Heart left ventricle (tissue), 16 donors: ENCODE results near the gene FGD3. TPM values are rescaled to one million over a fixed set of nuclear protein-coding genes. Genes with fewer than 3 reads are reported as not detected.

Experiments used
- ATAC-seq, 4 donors: fragments of 200-7000 bp; cut with Tn5 transposase; one replicate each; pipeline ENCODE4 v1.9.1; 2020 to 2022; ENCODE audit warnings: moderate library complexity in 4 of 4, mild to moderate bottlenecking in 3 of 4, moderate number of reproducible peaks in 1 of 4
- DNase-seq, 5 donors: peaks; one replicate each; pipeline ENCODE4 v3.0.0-alpha.2; 2020
- H3K27ac ChIP-seq, 12 donors: fragments of 200-600 bp; sonication (generic) in 4 of 12; one replicate each; pipeline versions ENCODE4 v1.5.0 to v1.8.0; 2016 to 2022; ENCODE audit warnings: mild to moderate bottlenecking in 2 of 12
- H3K27me3 ChIP-seq, 9 donors: fragments of 200-600 bp; sonication (generic) in 2 of 9; one replicate each; pipeline versions ENCODE4 v1.5.1 to v1.8.0; 2016 to 2022; ENCODE audit warnings: mild to moderate bottlenecking in 3 of 9
- H3K36me3 ChIP-seq, 9 donors: fragments of 200-600 bp; sonication (generic) in 2 of 9; one replicate each; pipeline versions ENCODE4 v1.5.0 to v1.8.0; 2018 to 2022; ENCODE audit warnings: mild to moderate bottlenecking in 2 of 9
- H3K4me1 ChIP-seq, 12 donors: fragments of 200-600 bp; sonication (generic) in 4 of 12; one replicate each; pipeline versions ENCODE4 v1.5.0 to v1.8.0; 2016 to 2022; ENCODE audit warnings: mild to moderate bottlenecking in 3 of 12
- H3K4me3 ChIP-seq, 12 donors: fragments of 200-600 bp; sonication (generic) in 4 of 12; one replicate each; pipeline versions ENCODE4 v1.5.0 to v1.8.0; 2017 to 2022; ENCODE audit warnings: mild to moderate bottlenecking in 9 of 12, moderate library complexity in 4 of 12
- H3K9me3 ChIP-seq, 12 donors: fragments of 200-600 bp; sonication (generic) in 4 of 12; one replicate each; pipeline versions ENCODE4 v1.5.0 to v1.8.0; 2016 to 2022; ENCODE audit warnings: mild to moderate bottlenecking in 1 of 12
- CTCF ChIP-seq, 12 donors: fragments of 200-600 bp; sonication (generic) in 4 of 12; IDR thresholded peaks; one replicate each; pipeline versions ENCODE4 v1.5.0 to v1.8.0; 2018 to 2022; ENCODE audit warnings: antibody characterized with exemption in 12 of 12, mild to moderate bottlenecking in 5 of 12
- POLR2A ChIP-seq, 2 donors: fragments of 450-650 bp; IDR thresholded peaks; one replicate each; pipeline ENCODE4 v1.6.1; 2017; ENCODE audit warnings: antibody characterized with exemption in 2 of 2, mild to moderate bottlenecking in 2 of 2, moderate library complexity in 2 of 2
- WGBS, 4 donors: extraction: QIAGEN DNeasy Blood & Tissue Kit in 2 of 4; methylation state at CpG; one replicate each; pipeline versions ENCODE4 v1.1.5 to v1.1.7; 2013 to 2018; 5-methylcytosine and 5-hydroxymethylcytosine counted together
- intact Hi-C, 10 donors: fragments of 100-400 bp; cut with DNase I; formaldehyde crosslinking; loops; one replicate each; pipeline versions ENCODE4 v1.11.1 to v1.14.2; 2022
- polyA plus RNA-seq, 2 donors: library from polyadenylated mRNA; stranded (reverse); fragments of 200-250 nt; gene quantifications; one replicate each; pipeline ENCODE4 v1.2.3, GENCODE V29; 2013
- total RNA-seq, 9 donors: library from RNA; depleted of rRNA in 2 of 9; stranded (reverse); fragments of >200 nt in 2 of 9; fragmentation: NEBNext Ultra II Directional in 3 of 9; extraction: Animal tissue kit (Norgen Biotek cat#: 25700) in 3 of 9; gene quantifications; one replicate each; pipeline versions ENCODE4 v1.1.0 to v1.2.4, GENCODE V29; 2016 to 2023
- donor health status: ischemic (EF 13 %, LVEDD 7.1; RV severe dilation, severe dysfunction).
- donor health status: healthy with polysubstance abuse.
- donor health status: DM: no; HTN: yes; CAD: no.
- donor health status: DM: no; HTN: no; CAD: no.
- donor health status: ischemic (EF 25% LVEDD 6.9; RV normal size, moderate dysfunction).
- donor health status: ischemic (EF 25% LVEDD 5.7; RV mildly dilated, moderate dysfunction).
- donor health status: healthy.
- donor health status: DM: yes; HTN: yes; CAD: no.
- donor health status: ischemic (EF 35%, LVEDD 5.7; RV mildly dilated, moderate dysfunction).
- donor health status: nonischemic (EF 11% LVEDD 7.7; RV severe dilation, severe dysfunction).
- donor health status: DM: yes; HTN: yes; CAD: no.
- donor health status: PGD.
- donor health status: ischemic (EF 29% LVEDD 5.4; RV normal size, mild dysfunction).
- donor health status: nonischemic (EF 23%, LVEDD 6.1; RV moderate dilation, normal function).

The FGD3 gene
- total and polyA plus RNA-seq, 11 donors, result 1.2 to 11.2 (median 1.8) TPM

GRCh38 chr9:92950359-92950955 is 3.1 kb downstream of the FGD3 start:
- peaks cover 0 to 59% (median 26%) of the 10 kb centered on the region in 9 donors for H3K27me3 ChIP-seq
- ATAC-seq (no peak), DNase-seq (no peak)
- 77 to 79% (median 78%) methylated on average over 11 of the region's 11 CpGs for WGBS, 4 donors
- H3K4me1 ChIP-seq, result peaks cover 0 to 35% (median 10%) of the 10 kb centered on the region in 12 donors
- H3K36me3 ChIP-seq, result no peaks in the 10 kb centered on the region
- no peak for TF ChIP-seq POLR2A (IDR thresholded peaks at IDR 0.05)
- H3K27ac ChIP-seq, result no peak overlapping the region
- intact Hi-C loops, result loop anchor here in 3 of 10 donors (10.0 kb wide), 3 partner anchors 76 to 354 kb away; partner anchors contain the start of gene ZNF484 (in 1 of the 3)
- H3K9me3 ChIP-seq, result no peaks in the 10 kb centered on the region
- no peak overlapping the region for H3K4me3 ChIP-seq

- ATAC-seq, result peak in 1 of 4 donors; percentile 41
- Histone ChIP-seq H3K27ac (peak overlapping the region; percentile 36 to 80 (median 66)), H3K27me3 (peaks cover 0 to 61% (median 14%) of the 10 kb centered on the region in 9 donors), H3K9me3 (no peaks in the 10 kb centered on the region), H3K36me3 (no peaks in the 10 kb centered on the region), H3K4me3 (peak overlapping the region in 1 of 12 donors; percentile 35), H3K4me1 (peaks cover 0 to 30% (median 9%) of the 10 kb centered on the region in 12 donors)
- intact Hi-C loops, result loop anchor here in 3 of 10 donors (10.0 kb wide), 3 partner anchors 78 to 352 kb away; partner anchors contain the start of gene ZNF484 (in 1 of the 3)
- no peak for DNase-seq
- WGBS, 4 donors, result 39 to 52% (median 51%) methylated on average over 9 of the region's 9 CpGs
- TF ChIP-seq CTCF (IDR thresholded peaks at IDR 0.05), result no peak
Observed at GRCh38 chr9:92952906-92953610, 5.7 kb downstream of the FGD3 start.

- H3K27me3 ChIP-seq, result peaks cover 0 to 53% (median 8%) of the 10 kb centered on the region in 9 donors
- DNase-seq (peak in 4 of 5 donors; percentile 71 to 84 (median 75)), ATAC-seq (peak; percentile 48 to 94 (median 76))
- peak in 1 of 2 donors; percentile 41 for TF ChIP-seq POLR2A (IDR thresholded peaks at IDR 0.05)
- no peak for TF ChIP-seq CTCF (IDR thresholded peaks at IDR 0.05)
- peaks cover 0 to 28% (median 8%) of the 10 kb centered on the region in 12 donors for H3K4me1 ChIP-seq
- H3K36me3 ChIP-seq, result no peaks in the 10 kb centered on the region
- H3K9me3 ChIP-seq, result no peaks in the 10 kb centered on the region
- intact Hi-C loops, result loop anchor here in 3 of 10 donors (10.0 kb wide), 3 partner anchors 79 to 351 kb away; partner anchors contain the start of gene ZNF484 (in 1 of the 3)
- WGBS, 4 donors, result 56 to 71% (median 61%) methylated on average over 10 of the region's 10 CpGs
- H3K27ac ChIP-seq, result peak overlapping the region; percentile 44 to 80 (median 75)
- peak overlapping the region in 2 of 12 donors; percentile 6 to 35 for H3K4me3 ChIP-seq
Observed at GRCh38 chr9:92954049-92954861, 6.9 kb downstream of the FGD3 start.

GRCh38 chr9:92954886-92955285 is 7.6 kb downstream of the FGD3 start:
- no peak for ATAC-seq
- Histone ChIP-seq H3K36me3 (no peaks in the 10 kb centered on the region), H3K27ac (peak overlapping the region in 7 of 12 donors; percentile 72 to 80 (median 77)), H3K27me3 (peaks cover 0 to 47% (median 3%) of the 10 kb centered on the region in 9 donors), H3K4me3 (no peak overlapping the region), H3K9me3 (no peaks in the 10 kb centered on the region), H3K4me1 (peaks cover 0 to 28% (median 8%) of the 10 kb centered on the region in 12 donors)
- DNase-seq, result no peak
- intact Hi-C loops, result loop anchor here in 3 of 10 donors (5.0 to 10.0 kb wide), 4 partner anchors 80 to 350 kb away; partner anchors contain the start of gene ZNF484 (in 1 of the 3)
- TF ChIP-seq POLR2A (IDR thresholded peaks at IDR 0.05) (no peak), CTCF (IDR thresholded peaks at IDR 0.05) (no peak)
- 85 to 87% (median 86%) methylated on average over 8 to 9 of the region's 9 CpGs for whole genome bisulfite sequencing, 4 donors
